AG09309 (cell line): Measurements from ENCODE around the gene UBASH3B.

Experiments used
- DNase-seq: peaks from one replicate; pipeline ENCODE4 v3.0.0-alpha.2; 2010; ENCODE audit warnings: low read depth
- H3K4me3 ChIP-seq: 2 replicates; pipeline ENCODE4 v1.5.1; 2011; ENCODE audit warnings: mild to moderate bottlenecking, low read depth, low read length, moderate library complexity; ENCODE audit not compliant: control insufficient read depth
- CTCF ChIP-seq: IDR thresholded peaks from 2 replicates; pipeline ENCODE4 v1.5.1; 2011; ENCODE audit warnings: mild to moderate bottlenecking, low read depth, low read length, inconsistent platforms; ENCODE audit not compliant: insufficient read depth, control insufficient read depth; ENCODE audit errors: missing control alignments

The UBASH3B gene

GRCh38 chr11:122758974-122759373, 103.5 kb downstream of the UBASH3B start:
- H3K4me3 ChIP-seq, result no peak overlapping the region
- no peak for DNase-seq
- no peak for TF ChIP-seq CTCF

GRCh38 chr11:122763108-122763507, 107.6 kb downstream of the UBASH3B start:
- no peak overlapping the region for H3K4me3 ChIP-seq
- TF ChIP-seq CTCF, result no peak
- no peak for DNase-seq

- DNase-seq, result no peak
These were observed 109.0 kb downstream of the UBASH3B start for GRCh38 chr11:122764371-122765090.

GRCh38 chr11:122765487-122766131, 110.1 kb downstream of the UBASH3B start:
- no peak for TF ChIP-seq CTCF
- no peak for DNase-seq
- no peak overlapping the region for H3K4me3 ChIP-seq

More at GRCh38 chr11:122764371-122765090, 109.0 kb downstream of the UBASH3B start:
- TF ChIP-seq CTCF, result no peak
- H3K4me3 ChIP-seq, result no peak overlapping the region

- no peak for TF ChIP-seq CTCF
- no peak overlapping the region for H3K4me3 ChIP-seq
- no peak for DNase-seq
These were observed 113.7 kb downstream of the UBASH3B start for GRCh38 chr11:122769126-122769780.

GRCh38 chr11:122772945-122773344, 117.4 kb downstream of the UBASH3B start:
- no peak for TF ChIP-seq CTCF
- H3K4me3 ChIP-seq, result no peak overlapping the region
- DNase-seq, result no peak
